ENCODE data around the gene MIA2. TPM values are rescaled to one million over a fixed set of nuclear protein-coding genes. Genes with fewer than 3 reads are reported as not detected.

Gene MIA2, protein sequence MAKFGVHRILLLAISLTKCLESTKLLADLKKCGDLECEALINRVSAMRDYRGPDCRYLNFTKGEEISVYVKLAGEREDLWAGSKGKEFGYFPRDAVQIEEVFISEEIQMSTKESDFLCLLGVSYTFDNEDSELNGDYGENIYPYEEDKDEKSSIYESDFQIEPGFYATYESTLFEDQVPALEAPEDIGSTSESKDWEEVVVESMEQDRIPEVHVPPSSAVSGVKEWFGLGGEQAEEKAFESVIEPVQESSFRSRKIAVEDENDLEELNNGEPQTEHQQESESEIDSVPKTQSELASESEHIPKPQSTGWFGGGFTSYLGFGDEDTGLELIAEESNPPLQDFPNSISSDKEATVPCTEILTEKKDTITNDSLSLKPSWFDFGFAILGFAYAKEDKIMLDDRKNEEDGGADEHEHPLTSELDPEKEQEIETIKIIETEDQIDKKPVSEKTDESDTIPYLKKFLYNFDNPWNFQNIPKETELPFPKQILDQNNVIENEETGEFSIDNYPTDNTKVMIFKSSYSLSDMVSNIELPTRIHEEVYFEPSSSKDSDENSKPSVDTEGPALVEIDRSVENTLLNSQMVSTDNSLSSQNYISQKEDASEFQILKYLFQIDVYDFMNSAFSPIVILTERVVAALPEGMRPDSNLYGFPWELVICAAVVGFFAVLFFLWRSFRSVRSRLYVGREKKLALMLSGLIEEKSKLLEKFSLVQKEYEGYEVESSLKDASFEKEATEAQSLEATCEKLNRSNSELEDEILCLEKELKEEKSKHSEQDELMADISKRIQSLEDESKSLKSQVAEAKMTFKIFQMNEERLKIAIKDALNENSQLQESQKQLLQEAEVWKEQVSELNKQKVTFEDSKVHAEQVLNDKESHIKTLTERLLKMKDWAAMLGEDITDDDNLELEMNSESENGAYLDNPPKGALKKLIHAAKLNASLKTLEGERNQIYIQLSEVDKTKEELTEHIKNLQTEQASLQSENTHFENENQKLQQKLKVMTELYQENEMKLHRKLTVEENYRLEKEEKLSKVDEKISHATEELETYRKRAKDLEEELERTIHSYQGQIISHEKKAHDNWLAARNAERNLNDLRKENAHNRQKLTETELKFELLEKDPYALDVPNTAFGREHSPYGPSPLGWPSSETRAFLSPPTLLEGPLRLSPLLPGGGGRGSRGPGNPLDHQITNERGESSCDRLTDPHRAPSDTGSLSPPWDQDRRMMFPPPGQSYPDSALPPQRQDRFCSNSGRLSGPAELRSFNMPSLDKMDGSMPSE (N-terminal part only)
- 31.3 and 46.3 TPM in 2 replicates for total RNA-seq

DNA sequence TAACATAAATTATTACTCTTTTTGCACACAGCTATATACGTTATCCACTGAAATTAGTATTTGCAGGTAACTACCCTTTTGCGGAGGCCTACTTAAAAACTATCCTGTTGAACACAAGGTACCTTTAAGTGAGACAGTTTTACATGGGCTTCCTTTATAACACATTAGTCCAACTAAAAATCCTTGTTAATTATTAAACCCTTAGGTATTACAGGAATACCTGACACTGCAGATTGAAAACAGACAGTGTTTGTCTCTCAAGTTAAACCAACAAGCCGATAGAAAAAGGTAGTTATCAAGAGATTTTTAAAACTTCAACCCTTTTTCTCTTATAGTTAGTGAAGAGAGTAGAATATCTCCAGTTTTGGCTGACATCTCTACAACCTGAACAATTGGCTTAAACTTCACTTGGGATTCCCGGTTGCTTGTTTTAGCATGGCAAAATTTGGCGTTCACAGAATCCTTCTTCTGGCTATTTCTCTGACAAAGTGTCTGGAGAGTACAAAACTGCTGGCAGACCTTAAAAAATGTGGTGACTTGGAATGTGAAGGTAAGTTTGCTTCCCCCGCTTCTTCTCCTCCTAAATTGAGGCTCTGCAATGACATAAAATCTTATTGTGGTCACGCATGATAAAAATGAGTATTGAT lies at the start of gene MIA2:
Gene MIA2 (plus strand): TSS at position 236 of the 647 bp plus-strand sequence. CDS start 200 bp downstream, at position 436.

DNA sequence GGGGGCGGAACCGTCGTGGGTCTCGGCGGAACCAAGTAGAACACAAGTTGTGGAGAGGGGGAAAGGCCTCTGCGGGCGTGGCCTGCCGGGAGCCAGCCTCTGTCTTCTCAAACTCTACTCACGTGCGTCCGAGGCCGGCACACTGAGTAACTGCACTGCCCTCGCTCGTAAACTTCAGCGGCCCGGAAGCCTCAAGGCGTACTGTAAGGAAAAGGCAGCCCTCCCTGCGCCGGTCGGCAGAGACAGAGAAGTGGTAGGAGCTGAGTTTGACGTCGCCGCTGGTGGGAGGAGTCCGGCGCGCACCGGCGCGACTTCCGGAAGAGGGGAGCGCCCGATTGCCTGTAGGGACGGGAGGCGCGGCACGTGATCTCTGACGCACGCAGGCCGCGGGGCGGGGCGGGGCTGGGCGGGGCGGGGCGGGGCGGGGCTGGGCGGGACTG lies 198.5 kb downstream of the MIA2 start, which contains the start of gene FBXO33:
Gene FBXO33 (minus strand): TSS at position 255 of the 440 bp plus-strand sequence. CDS start 271 bp downstream, outside the sequence.

Other genes starting within 250 kb of the MIA2 start
- gene SEC23A, start 130.7 kb upstream of the MIA2 start, total RNA-seq, result 214 and 326 TPM in 2 replicates
- gene GEMIN2, start 119.6 kb upstream of the MIA2 start, total RNA-seq, result 44.1 and 54.0 TPM in 2 replicates
- gene TRAPPC6B, start 63.6 kb upstream of the MIA2 start, total RNA-seq, result 20.0 and 21.1 TPM in 2 replicates
- gene PNN, start 58.7 kb upstream of the MIA2 start, total RNA-seq, result 10.4 and 10.9 TPM in 2 replicates
- 15.3 and 18.3 TPM in 2 replicates for gene FBXO33, start 198.5 kb downstream of the MIA2 start, total RNA-seq

All from tracheal epithelial cell (primary cell).